Caco-2 (cell line): Measurements from ENCODE around the gene IL1RAP. TPM values are rescaled to one million over a fixed set of nuclear protein-coding genes. Genes with fewer than 3 reads are reported as not detected.
"Not testable (repeated sequence)": the region's sequence is repeated elsewhere in the genome, so short reads cannot be mapped to it uniquely, and the experiment has no call there.

Source experiments
- BruUV-seq: library from RNA; stranded (reverse); fragments of 400-500 nt; replicated peaks from 2 replicates; lab custom pipeline; 2021; lab: Mats Ljungman, UMichigan
- CTCF ChIA-PET: fragments of 300-600 bp; sonication (Branson Sonifier 250); formaldehyde crosslinking; loops from one replicate; lab custom pipeline; 2022; ENCODE audit warnings: antibody characterized with exemption; lab: Charles Lee
- POLR2A ChIA-PET: fragments of 300-600 bp; sonication (Branson Sonifier 250); formaldehyde crosslinking; loops from one replicate; lab custom pipeline; 2022; ENCODE audit warnings: antibody characterized with exemption; lab: Charles Lee
- DNase-seq, 2 experiments: peaks; one replicate each; pipeline versions ENCODE4 v3.0.0 to v3.0.0-alpha.2; 2020 to 2022
- H3K27me3 ChIP-seq: replicated peaks from 2 replicates; pipeline ENCODE4 v1.6.0; 2011; ENCODE audit warnings: low read length; ENCODE audit not compliant: control insufficient read depth, insufficient read depth
- H3K36me3 ChIP-seq: 2 replicates; pipeline ENCODE4 v1.5.1; 2011; ENCODE audit warnings: low read length; ENCODE audit not compliant: control insufficient read depth, insufficient read depth
- H3K4me1 ChIP-seq: fragments of 250-450 bp; sonication (Bioruptor Pico); 2 replicates; pipeline ENCODE4 v1.5.1; 2020; ENCODE audit warnings: mild to moderate bottlenecking
- H3K4me3 ChIP-seq: 2 replicates; pipeline ENCODE4 v1.5.1; 2011; ENCODE audit warnings: low read depth, mild to moderate bottlenecking, control low read depth, low read length
- H3K9me3 ChIP-seq: fragments of 250-450 bp; sonication (Bioruptor Pico); 2 replicates; pipeline ENCODE4 v1.5.1; 2020; ENCODE audit warnings: mild to moderate bottlenecking, moderate library complexity
- H3K27ac Mint-ChIP-seq: one replicate; pipeline ENCODE4 v1.8.0; 2022; ENCODE audit warnings: mixed read lengths; ENCODE audit not compliant: unreplicated experiment
- H3K27me3 Mint-ChIP-seq: one replicate; pipeline ENCODE4 v1.8.0; 2022; ENCODE audit warnings: mixed read lengths; ENCODE audit not compliant: insufficient read depth, unreplicated experiment
- H3K36me3 Mint-ChIP-seq: one replicate; pipeline ENCODE4 v1.8.0; 2022; ENCODE audit warnings: mild to moderate bottlenecking, mixed read lengths; ENCODE audit not compliant: insufficient read depth, unreplicated experiment
- H3K4me1 Mint-ChIP-seq: one replicate; pipeline ENCODE4 v1.8.0; 2022; ENCODE audit warnings: low read depth, mixed read lengths; ENCODE audit not compliant: unreplicated experiment
- H3K4me3 Mint-ChIP-seq: one replicate; pipeline ENCODE4 v1.8.0; 2022; ENCODE audit warnings: mild to moderate bottlenecking, moderate library complexity, mixed read lengths; ENCODE audit not compliant: unreplicated experiment
- H3K9me3 Mint-ChIP-seq: one replicate; pipeline ENCODE4 v1.8.0; 2022; ENCODE audit warnings: mixed read lengths; ENCODE audit not compliant: unreplicated experiment
- CTCF ChIP-seq, 2 experiments: fragments of 200-600 bp in 1 of 2; IDR thresholded peaks; 1 replicate in 1 of 2; 2 replicates in 1 of 2; pipeline versions ENCODE4 v1.5.1 to v1.8.0; 2011 to 2022; ENCODE audit warnings: antibody characterized with exemption in 1 of 2, control low read depth in 1 of 2, inconsistent platforms in 1 of 2, low read depth in 1 of 2, low read length in 1 of 2, mild to moderate bottlenecking in 1 of 2, moderate library complexity in 1 of 2; ENCODE audit not compliant: insufficient read depth in 1 of 2, severe bottlenecking in 1 of 2, unreplicated experiment in 1 of 2
- intact Hi-C: fragments of 100-400 bp; cut with micrococcal nuclease; formaldehyde crosslinking; loops from one replicate; pipeline ENCODE4 v1.10.0; 2022; ENCODE audit not compliant: unreplicated experiment
- total RNA-seq: library from RNA; stranded (reverse); gene quantifications from 2 replicates; pipeline ENCODE4 v1.2.3, GENCODE V29; 2022

Gene IL1RAP
- total RNA-seq, 1 experiment from 2014 or later: 5.1 TPM

- no peaks in the 10 kb centered on the region for H3K27me3 ChIP-seq
- CTCF ChIA-PET: interaction anchor here (0.6 kb wide), 1 partner anchor 173 kb away, joined by 4 read pairs; no protein-coding TSS in a partner anchor
- H3K9me3 Mint-ChIP-seq: no peaks in the 10 kb centered on the region
- H3K36me3 Mint-ChIP-seq: no peaks in the 10 kb centered on the region
- intact Hi-C loops: no loop called here
- H3K9me3 ChIP-seq: no peaks in the 10 kb centered on the region
- peaks cover 9% of the 10 kb centered on the region for H3K4me1 Mint-ChIP-seq
- no peak for TF ChIP-seq CTCF (IDR thresholded peaks at IDR 0.05; ENCODE audit: insufficient read depth in 1 of 2, low read depth in 1 of 2, low read length in 1 of 2, severe bottlenecking in 1 of 2, unreplicated experiment in 1 of 2)
- H3K4me3 ChIP-seq: no peak overlapping the region
- DNase-seq: no peak
- H3K4me1 ChIP-seq: no peaks in the 10 kb centered on the region
- no TSS peak for BruUV-seq
- POLR2A ChIA-PET: no interaction called here
- no peak overlapping the region for H3K4me3 Mint-ChIP-seq
- peaks cover 9% of the 10 kb centered on the region for H3K27me3 Mint-ChIP-seq
- no peaks in the 10 kb centered on the region for H3K36me3 ChIP-seq
- H3K27ac Mint-ChIP-seq: no peak overlapping the region
Observed at GRCh38 chr3:190517687-190518086, 3.8 kb downstream of the IL1RAP start.

- H3K27me3 Mint-ChIP-seq, H3K4me1 Mint-ChIP-seq, H3K4me3 Mint-ChIP-seq, CTCF ChIA-PET, H3K36me3 ChIP-seq, H3K9me3 Mint-ChIP-seq, H3K36me3 Mint-ChIP-seq, BruUV-seq, H3K27ac Mint-ChIP-seq, POLR2A ChIA-PET, H3K9me3 ChIP-seq, H3K4me3 ChIP-seq, H3K27me3 ChIP-seq, H3K4me1 ChIP-seq, DNase-seq, intact Hi-C loops: not testable (repeated sequence)
Observed at GRCh38 chr3:190518531-190518930, 4.6 kb downstream of the IL1RAP start.

- ChIA-PET POLR2A (no interaction called here), CTCF (interaction anchor here (0.7 kb wide), 1 partner anchor 134 kb away, joined by 3 read pairs; no protein-coding TSS in a partner anchor)
- Histone ChIP-seq H3K36me3 (no peaks in the 10 kb centered on the region), H3K4me1 (no peaks in the 10 kb centered on the region), H3K4me3 (no peak overlapping the region), H3K27me3 (no peaks in the 10 kb centered on the region), H3K9me3 (no peaks in the 10 kb centered on the region)
- H3K36me3 Mint-ChIP-seq: no peaks in the 10 kb centered on the region
- H3K4me3 Mint-ChIP-seq: no peak overlapping the region
- no peak for DNase-seq
- no peaks in the 10 kb centered on the region for H3K9me3 Mint-ChIP-seq
- H3K4me1 Mint-ChIP-seq: no peaks in the 10 kb centered on the region
- no peak overlapping the region for H3K27ac Mint-ChIP-seq
- intact Hi-C loops: no loop called here
- peaks cover 9% of the 10 kb centered on the region for H3K27me3 Mint-ChIP-seq
- BruUV-seq: no TSS peak
- no peak for TF ChIP-seq CTCF (IDR thresholded peaks at IDR 0.05; ENCODE audit: insufficient read depth in 1 of 2, low read depth in 1 of 2, low read length in 1 of 2, severe bottlenecking in 1 of 2, unreplicated experiment in 1 of 2)
Observed at GRCh38 chr3:190519886-190520285, 6.0 kb downstream of the IL1RAP start.

GRCh38 chr3:190521998-190522397 is 8.1 kb downstream of the IL1RAP start:
- ChIA-PET CTCF (no interaction called here), POLR2A (no interaction called here)
- no peak for DNase-seq
- H3K27me3 Mint-ChIP-seq: peaks cover 3% of the 10 kb centered on the region
- Histone ChIP-seq H3K9me3 (no peaks in the 10 kb centered on the region), H3K4me3 (no peak overlapping the region), H3K36me3 (no peaks in the 10 kb centered on the region), H3K4me1 (no peaks in the 10 kb centered on the region), H3K27me3 (no peaks in the 10 kb centered on the region)
- no peak overlapping the region for H3K4me3 Mint-ChIP-seq
- no peaks in the 10 kb centered on the region for H3K36me3 Mint-ChIP-seq
- no peak for TF ChIP-seq CTCF (IDR thresholded peaks at IDR 0.05; ENCODE audit: insufficient read depth in 1 of 2, low read depth in 1 of 2, low read length in 1 of 2, severe bottlenecking in 1 of 2, unreplicated experiment in 1 of 2)
- H3K9me3 Mint-ChIP-seq: no peaks in the 10 kb centered on the region
- H3K4me1 Mint-ChIP-seq: no peaks in the 10 kb centered on the region
- no TSS peak for BruUV-seq
- H3K27ac Mint-ChIP-seq: no peak overlapping the region
- intact Hi-C loops: no loop called here
